HepG2 (cell line): ENCODE results near the gene PARD3. TPM values are rescaled to one million over a fixed set of nuclear protein-coding genes. Genes with fewer than 3 reads are reported as not detected.

Source experiments
- ATAC-seq: fragments of 200-7000 bp; cut with Tn5 transposase; 3 replicates; pipeline ENCODE4 v1.9.1; 2020; ENCODE audit warnings: mild to moderate bottlenecking, moderate library complexity
- BruUV-seq: library from RNA; stranded (reverse); fragments of 400-500 nt; replicated peaks from 2 replicates; lab custom pipeline; 2021; lab: Mats Ljungman, UMichigan
- CTCF ChIA-PET: fragments of 300-600 bp; formaldehyde crosslinking; extraction: SDS; loops from one replicate; lab custom pipeline; 2021; ENCODE audit warnings: low total read pairs, inconsistent platforms, low intra/inter-chr PET ratio; lab: Yijun Ruan, JAX
- POLR2A ChIA-PET: fragments of 350-600 bp; sonication (Branson Sonifier 250); formaldehyde crosslinking; loops from one replicate; lab custom pipeline; 2020; ENCODE audit warnings: antibody characterized with exemption, inconsistent platforms; lab: Yijun Ruan, JAX
- DNase-seq: peaks from one replicate; pipeline ENCODE4 v3.0.0-alpha.2; 2015; ENCODE audit warnings: low spot score
- FAIRE-seq: peaks from 3 replicates; lab custom pipeline; 2011; peaks lifted over from hg19 to GRCh38; lab: Jason Lieb, UNC
- H2AFZ ChIP-seq: one replicate; pipeline ENCODE4 v1.6.1; 2011; ENCODE audit warnings: low read length, inconsistent platforms
- H3K27ac ChIP-seq: fragments of 300-600 bp; 3 replicates; pipeline ENCODE4 v1.8.0; 2011; ENCODE audit warnings: mixed run types, mild to moderate bottlenecking, mixed read lengths, low read length, inconsistent platforms; ENCODE audit not compliant: insufficient read depth; ENCODE audit errors: extremely low read length
- H3K27me3 ChIP-seq, 2 experiments: fragments of 200-600 bp in 1 of 2; 2 replicates in 1 of 2; 3 replicates in 1 of 2; pipeline versions ENCODE4 v1.6.0 to v1.8.0; 2011; ENCODE audit warnings: low read length in 2 of 2, mild to moderate bottlenecking in 2 of 2, moderate library complexity in 2 of 2, inconsistent platforms in 1 of 2; ENCODE audit not compliant: insufficient read depth in 2 of 2, control insufficient read depth in 1 of 2
- H3K36me3 ChIP-seq, 2 experiments: fragments of 200-600 bp in 1 of 2; replicated peaks in 1 of 2; 2 replicates in 1 of 2; 3 replicates in 1 of 2; pipeline versions ENCODE4 v1.5.1 to v1.8.0; 2011; ENCODE audit warnings: low read length in 2 of 2, inconsistent platforms in 1 of 2; ENCODE audit not compliant: insufficient read depth in 2 of 2, control insufficient read depth in 1 of 2
- H3K4me1 ChIP-seq: 2 replicates; pipeline ENCODE4 v1.5.1; 2012; ENCODE audit warnings: low read length, inconsistent platforms; ENCODE audit not compliant: insufficient read depth
- H3K4me2 ChIP-seq: 2 replicates; pipeline ENCODE4 v1.6.0; 2011; ENCODE audit warnings: low read depth, low read length, inconsistent platforms
- H3K4me3 ChIP-seq, 3 experiments: fragments of 200-600 bp in 1 of 3; sonication (generic), shearing (Covaris generic) in 1 of 3; replicated peaks in 1 of 3; 2 replicates each; pipeline ENCODE4 v1.5.1; 2011 to 2016; ENCODE audit warnings: low read length in 3 of 3, inconsistent platforms in 2 of 3, low read depth in 2 of 3, mild to moderate bottlenecking in 2 of 3, control low read depth in 1 of 3, mixed read lengths in 1 of 3; ENCODE audit not compliant: insufficient read depth in 1 of 3
- H3K79me2 ChIP-seq: one replicate; pipeline ENCODE4 v1.6.1; 2011; ENCODE audit warnings: low read length, inconsistent platforms; ENCODE audit not compliant: insufficient read depth
- H3K9ac ChIP-seq: 2 replicates; pipeline ENCODE4 v1.6.0; 2011; ENCODE audit warnings: mild to moderate bottlenecking, low read depth, low read length, inconsistent platforms; ENCODE audit not compliant: insufficient read depth
- H3K9me3 ChIP-seq: 2 replicates; pipeline ENCODE4 v1.5.1; 2012; ENCODE audit warnings: mild to moderate bottlenecking, low read length
- H4K20me1 ChIP-seq: 2 replicates; pipeline ENCODE4 v1.6.0; 2011; ENCODE audit warnings: inconsistent platforms, mild to moderate bottlenecking, low read length, moderate library complexity; ENCODE audit not compliant: insufficient read depth
- AKAP8 ChIP-seq: sonication (generic); formaldehyde crosslinking; IDR thresholded peaks from 2 replicates; pipeline ENCODE4 v1.5.1; 2020; ENCODE audit warnings: mild to moderate bottlenecking, missing genetic modification reagents
- ATRX ChIP-seq: sonication (generic); formaldehyde crosslinking; IDR thresholded peaks from 2 replicates; pipeline ENCODE4 v1.4.0; 2020; ENCODE audit warnings: missing genetic modification reagents, borderline replicate concordance
- DMTF1 ChIP-seq: sonication (generic); formaldehyde crosslinking; IDR thresholded peaks from 2 replicates; pipeline ENCODE4 v1.4.0; 2020; ENCODE audit warnings: mild to moderate bottlenecking, missing genetic modification reagents
- ETS1 ChIP-seq: sonication (generic); formaldehyde crosslinking; IDR thresholded peaks from 2 replicates; pipeline ENCODE4 v1.4.0; 2020; ENCODE audit warnings: missing genetic modification reagents
- ETV5 ChIP-seq: IDR thresholded peaks from 2 replicates; pipeline ENCODE4 v1.6.1; 2018; ENCODE audit warnings: missing biosample characterization, missing genetic modification reagents, inconsistent platforms, borderline replicate concordance
- HINFP ChIP-seq: sonication (generic); formaldehyde crosslinking; IDR thresholded peaks from 2 replicates; pipeline ENCODE4 v1.4.0; 2020; ENCODE audit warnings: low read depth, mild to moderate bottlenecking, missing genetic modification reagents
- HMG20B ChIP-seq: conservative IDR thresholded peaks from 2 replicates; pipeline ENCODE4 v1.6.1; 2016; ENCODE audit warnings: missing genetic modification reagents, missing compliant biosample characterization
- KDM5B ChIP-seq: sonication (generic); formaldehyde crosslinking; IDR thresholded peaks from 2 replicates; pipeline ENCODE4 v1.4.0; 2020; ENCODE audit warnings: missing genetic modification reagents, mild to moderate bottlenecking, borderline replicate concordance
- MTA1 ChIP-seq: sonication (generic); formaldehyde crosslinking; IDR thresholded peaks from 2 replicates; pipeline ENCODE4 v1.4.0; 2020; ENCODE audit warnings: missing genetic modification reagents, mild to moderate bottlenecking, borderline replicate concordance
- NCOA2 ChIP-seq: sonication (generic); formaldehyde crosslinking; IDR thresholded peaks from 2 replicates; pipeline ENCODE4 v1.8.0; 2022; ENCODE audit warnings: inconsistent platforms
- POLR2AphosphoS2 ChIP-seq: IDR thresholded peaks from 2 replicates; pipeline ENCODE4 v1.6.1; 2011; ENCODE audit warnings: low read depth, low read length, improper control_type of control experiment
- SIX4 ChIP-seq: sonication (generic); formaldehyde crosslinking; IDR thresholded peaks from 2 replicates; pipeline ENCODE4 v1.4.0; 2020; ENCODE audit warnings: missing genetic modification reagents
- SP140L ChIP-seq: sonication (generic); formaldehyde crosslinking; IDR thresholded peaks from 2 replicates; pipeline ENCODE4 v1.4.0; 2020; ENCODE audit warnings: missing genetic modification reagents, borderline replicate concordance
- TCF7L2 ChIP-seq: IDR thresholded peaks from 2 replicates; pipeline ENCODE4 v1.6.1; 2011; ENCODE audit warnings: mild to moderate bottlenecking, low read depth, low read length, moderate library complexity
- ZBTB3 ChIP-seq: sonication (generic); formaldehyde crosslinking; IDR thresholded peaks from 2 replicates; pipeline ENCODE4 v1.4.0; 2020; ENCODE audit warnings: low read depth, mild to moderate bottlenecking, moderate library complexity, missing genetic modification reagents, borderline replicate concordance
- ZFAT ChIP-seq: sonication (generic); formaldehyde crosslinking; conservative IDR thresholded peaks from 2 replicates; pipeline ENCODE4 v1.8.1; 2023; ENCODE audit warnings: missing genetic modification reagents, inconsistent platforms
- ZNF12 ChIP-seq: sonication (generic); formaldehyde crosslinking; IDR thresholded peaks from 2 replicates; pipeline ENCODE4 v1.5.0; 2020; ENCODE audit warnings: missing genetic modification reagents
- ZNF775 ChIP-seq: sonication (generic); formaldehyde crosslinking; IDR thresholded peaks from 2 replicates; pipeline ENCODE4 v1.4.0; 2020; ENCODE audit warnings: missing genetic modification reagents, mild to moderate bottlenecking, moderate library complexity, borderline replicate concordance
- ZSCAN12 ChIP-seq: sonication (generic); formaldehyde crosslinking; IDR thresholded peaks from 2 replicates; pipeline ENCODE4 v1.9.0; 2021; ENCODE audit warnings: mild to moderate bottlenecking, missing genetic modification reagents
- WGBS: methylation state at CpG from one replicate; pipeline ENCODE4 v1.1.6; 2017; ENCODE audit warnings: low lambda C conversion rate; 5-methylcytosine and 5-hydroxymethylcytosine counted together
- in situ Hi-C: cut with HindIII; loops from 2 replicates; pipeline ENCODE4 v1.10.0; 2017; ENCODE audit warnings: low pct_unique_long_range_greater_than_20kb; ENCODE audit not compliant: extremely low pct_ligation_motif_present
- intact Hi-C: fragments of 100-400 bp; cut with micrococcal nuclease; formaldehyde crosslinking; loops from one replicate; pipeline ENCODE4 v1.10.0; 2022; ENCODE audit not compliant: unreplicated experiment
- polyA plus RNA-seq, 8 experiments: library from polyadenylated mRNA; depleted of rRNA in 3 of 8; stranded (reverse) in 7 of 8; unstranded in 1 of 8; fragments of >200 nt; fragmentation: Illumina TruSeq in 4 of 8; extraction: Trizol in 4 of 8; gene quantifications; 2 replicates each; pipeline versions ENCODE4 v1.2.1 to v1.2.3, GENCODE V29; 2011 to 2016; ENCODE audit warnings: low read depth in 4 of 8, missing spikeins in 1 of 8, mixed read lengths in 1 of 8; ENCODE audit not compliant: insufficient read depth in 1 of 8
- total RNA-seq, 5 experiments: library from RNA; depleted of rRNA; stranded (reverse); fragments of >200 nt; fragmentation: Illumina TruSeq; extraction: Trizol; gene quantifications; 2 replicates each; pipeline ENCODE4 v1.2.3, GENCODE V29; 2016; ENCODE audit warnings: low read depth in 1 of 5

Gene PARD3
- total and polyA plus RNA-seq, 2 of the 13 experiments (the other 11 are each of a cell fraction or from before 2014, with no cell fraction given), result 40.9 to 60.0 TPM

GRCh38 chr10:34635111-34635510 is 180.0 kb downstream of the PARD3 start (continued):
- TF ChIP-seq DMTF1 (no peak), MTA1 (CRISPR knock-in tag) (no peak)

- H2AFZ ChIP-seq, result no peak overlapping the region
- POLR2A ChIA-PET, result no interaction called here
- peaks cover 21% of the 10 kb centered on the region for H3K4me1 ChIP-seq
- no peak overlapping the region for H3K27ac ChIP-seq
- CTCF ChIA-PET, result no interaction called here
- peaks cover 1 to 8% of the 10 kb centered on the region in 2 experiments; a peak in 1 of 5 replicates for H3K36me3 ChIP-seq
- no peak overlapping the region for H3K4me2 ChIP-seq
- ATAC-seq, result no peak
- H3K79me2 ChIP-seq, result peaks cover 22% of the 10 kb centered on the region
- intact Hi-C loops (loop anchor here (10.0 kb wide), 1 partner anchor 109 kb away; no protein-coding TSS in a partner anchor), in situ Hi-C loops (loop anchor here (25.0 kb wide), 2 partner anchors 496 to 1296 kb away; partner anchors contain the start of gene NRP1)
- H3K4me3 ChIP-seq, result no peak overlapping the region
- no peak for DNase-seq
- 94% methylated on average over 10 of the region's 10 CpGs for WGBS
- no peaks in the 10 kb centered on the region for H3K27me3 ChIP-seq
- H3K9me3 ChIP-seq, result no peaks in the 10 kb centered on the region
- FAIRE-seq, result no peak
- no peak for TF ChIP-seq AKAP8 (CRISPR knock-in tag)
- no peak for TF ChIP-seq NCOA2 (CRISPR knock-in tag)
- no peak for TF ChIP-seq KDM5B (CRISPR knock-in tag)
- no peak for TF ChIP-seq ZSCAN12 (CRISPR knock-in tag)
- no peak for TF ChIP-seq ETS1
- TF ChIP-seq SP140L (CRISPR knock-in tag), result no peak
- TF ChIP-seq POLR2AphosphoS2, result no peak
- no peak for TF ChIP-seq ZNF12
- no peak for TF ChIP-seq HINFP
- TF ChIP-seq ZNF775 (CRISPR knock-in tag), result no peak
- TF ChIP-seq ETV5 (CRISPR knock-in tag), result no peak
- no peak for TF ChIP-seq ZBTB3
- no peak for TF ChIP-seq TCF7L2
- TF ChIP-seq ATRX, result no peak
- TF ChIP-seq ZFAT (CRISPR knock-in tag), result no peak
- no peak for TF ChIP-seq HMG20B (CRISPR knock-in tag)
- TF ChIP-seq SIX4 (CRISPR knock-in tag), result no peak
- H4K20me1 ChIP-seq, result peaks cover 8% of the 10 kb centered on the region; the same call in 1 of the 2 replicates
- no peak overlapping the region for H3K9ac ChIP-seq
- no TSS peak for BruUV-seq
Measured at GRCh38 chr10:34633374-34633773, 181.7 kb downstream of the PARD3 start.
